Right lobe of liver (tissue), 6 donors: ENCODE results near the gene CAT. TPM values are rescaled to one million over a fixed set of nuclear protein-coding genes. Genes with fewer than 3 reads are reported as not detected.

Source experiments
- ATAC-seq, 4 donors: fragments of 200-7000 bp; cut with Tn5 transposase; one replicate each; pipeline ENCODE4 v1.9.1; 2020; ENCODE audit warnings: mild to moderate bottlenecking in 4 of 4, moderate library complexity in 4 of 4
- DNase-seq, 3 donors: peaks; one replicate each; pipeline ENCODE4 v3.0.0-alpha.2; 2020
- H3K27ac ChIP-seq, 3 donors: fragments of 200-600 bp; one replicate each; pipeline ENCODE4 v1.8.0; 2022
- H3K27me3 ChIP-seq, 2 donors: fragments of 200-600 bp; one replicate each; pipeline ENCODE4 v1.8.0; 2022
- H3K36me3 ChIP-seq, 4 donors: fragments of 200-600 bp; sonication (generic) in 1 of 4; one replicate each; pipeline versions ENCODE4 v1.5.1 to v1.8.0; 2017 to 2022; ENCODE audit warnings: control low read depth in 1 of 4
- H3K4me1 ChIP-seq, 4 donors: fragments of 200-600 bp; sonication (generic) in 1 of 4; one replicate each; pipeline versions ENCODE4 v1.5.1 to v1.8.0; 2017 to 2022; ENCODE audit warnings: control low read depth in 1 of 4
- H3K4me3 ChIP-seq, 3 donors: fragments of 200-600 bp; one replicate each; pipeline ENCODE4 v1.8.0; 2022
- H3K9me3 ChIP-seq, 4 donors: fragments of 200-600 bp; sonication (generic) in 1 of 4; one replicate each; pipeline versions ENCODE4 v1.5.1 to v1.8.0; 2017 to 2022; ENCODE audit warnings: control low read depth in 1 of 4
- POLR2A ChIP-seq: fragments of 450-650 bp; IDR thresholded peaks from one replicate; pipeline ENCODE4 v1.6.1; 2017; ENCODE audit warnings: antibody characterized with exemption, mild to moderate bottlenecking
- WGBS: methylation state at CpG from one replicate; pipeline ENCODE4 v1.1.6; 2018; ENCODE audit warnings: low coverage, low lambda C conversion rate; ENCODE audit not compliant: insufficient coverage; ENCODE audit errors: missing lambda C conversion rate; 5-methylcytosine and 5-hydroxymethylcytosine counted together
- intact Hi-C, 2 donors: fragments of 100-400 bp; cut with DNase I; formaldehyde crosslinking; loops; one replicate each; pipeline versions ENCODE4 v1.11.2 to v1.14.1; 2022
- total RNA-seq, 6 experiments: library from RNA; depleted of rRNA in 2 of 6; stranded (reverse); fragments of >200 nt in 2 of 6; fragmentation: NEBNext Ultra II Directional in 3 of 6; extraction: Animal tissue kit (Norgen Biotek cat#: 25700) in 3 of 6; gene quantifications; one replicate each; pipeline versions ENCODE4 v1.1.0 to v1.2.4, GENCODE V29; 2016 to 2023
- TF ChIP-seq, protein P1 (sequence below), 4 donors: fragments of 200-600 bp in 3 of 4; fragments of 450-650 bp in 1 of 4; IDR thresholded peaks; one replicate each; pipeline versions ENCODE4 v1.5.1 to v1.8.0; 2016 to 2022; ENCODE audit warnings: antibody characterized with exemption in 4 of 4, mild to moderate bottlenecking in 2 of 4
- donor health status: DM: no; HTN: yes; CAD: no.
- donor health status: DM: no; HTN: no; CAD: no.
- donor health status: DM: no; HTN: no; CAD: no.
- donor health status: DM: no; HTN: yes; CAD: no.
- donor health status: DM: no; HTN: yes; CAD: no.

CAT gene
- total RNA-seq, 6 experiments from 2014 or later: 212 to 450 (median 330) TPM

DNA sequence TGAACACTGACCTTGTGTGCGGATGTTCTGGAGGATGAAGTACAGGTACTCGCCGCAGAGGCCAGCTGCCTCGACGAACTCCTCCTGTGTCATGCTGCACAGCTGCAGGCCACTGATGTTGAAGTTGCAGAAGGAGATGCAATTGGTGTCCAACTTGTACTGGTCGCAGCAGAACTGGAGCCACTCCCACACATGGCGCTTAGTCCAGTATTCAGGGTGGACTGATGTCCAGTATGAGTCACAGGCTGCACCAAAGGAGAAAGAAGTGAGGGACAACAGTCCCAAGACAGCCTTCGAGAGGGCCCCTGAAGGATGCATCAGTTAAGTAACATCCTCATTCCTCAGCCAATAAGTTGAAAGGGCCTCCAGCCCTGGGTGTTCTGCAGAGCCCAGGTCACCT lies 54.7 kb downstream of the CAT start:
- no peaks in the 10 kb centered on the region for H3K27me3 ChIP-seq
- ATAC-seq (peak in 1 of 4 donors; percentile 38), DNase-seq (no peak)
- intact Hi-C loops: loop anchor here in 1 of 2 donors (10.0 kb wide), 1 partner anchor 129 kb away; no protein-coding TSS in a partner anchor
- no peak overlapping the region for H3K4me3 ChIP-seq
- no peak for TF ChIP-seq POLR2A
- TF ChIP-seq, protein P1, sequence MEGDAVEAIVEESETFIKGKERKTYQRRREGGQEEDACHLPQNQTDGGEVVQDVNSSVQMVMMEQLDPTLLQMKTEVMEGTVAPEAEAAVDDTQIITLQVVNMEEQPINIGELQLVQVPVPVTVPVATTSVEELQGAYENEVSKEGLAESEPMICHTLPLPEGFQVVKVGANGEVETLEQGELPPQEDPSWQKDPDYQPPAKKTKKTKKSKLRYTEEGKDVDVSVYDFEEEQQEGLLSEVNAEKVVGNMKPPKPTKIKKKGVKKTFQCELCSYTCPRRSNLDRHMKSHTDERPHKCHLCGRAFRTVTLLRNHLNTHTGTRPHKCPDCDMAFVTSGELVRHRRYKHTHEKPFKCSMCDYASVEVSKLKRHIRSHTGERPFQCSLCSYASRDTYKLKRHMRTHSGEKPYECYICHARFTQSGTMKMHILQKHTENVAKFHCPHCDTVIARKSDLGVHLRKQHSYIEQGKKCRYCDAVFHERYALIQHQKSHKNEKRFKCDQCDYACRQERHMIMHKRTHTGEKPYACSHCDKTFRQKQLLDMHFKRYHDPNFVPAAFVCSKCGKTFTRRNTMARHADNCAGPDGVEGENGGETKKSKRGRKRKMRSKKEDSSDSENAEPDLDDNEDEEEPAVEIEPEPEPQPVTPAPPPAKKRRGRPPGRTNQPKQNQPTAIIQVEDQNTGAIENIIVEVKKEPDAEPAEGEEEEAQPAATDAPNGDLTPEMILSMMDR (IDR thresholded peaks at IDR 0.05): no peak
- H3K9me3 ChIP-seq: no peaks in the 10 kb centered on the region
- H3K4me1 ChIP-seq: peaks cover 0 to 18% (median 3%) of the 10 kb centered on the region in 4 donors
- H3K36me3 ChIP-seq: no peaks in the 10 kb centered on the region
- WGBS: 71% methylated on average over 8 of the region's 8 CpGs
- H3K27ac ChIP-seq: no peak overlapping the region

DNA sequence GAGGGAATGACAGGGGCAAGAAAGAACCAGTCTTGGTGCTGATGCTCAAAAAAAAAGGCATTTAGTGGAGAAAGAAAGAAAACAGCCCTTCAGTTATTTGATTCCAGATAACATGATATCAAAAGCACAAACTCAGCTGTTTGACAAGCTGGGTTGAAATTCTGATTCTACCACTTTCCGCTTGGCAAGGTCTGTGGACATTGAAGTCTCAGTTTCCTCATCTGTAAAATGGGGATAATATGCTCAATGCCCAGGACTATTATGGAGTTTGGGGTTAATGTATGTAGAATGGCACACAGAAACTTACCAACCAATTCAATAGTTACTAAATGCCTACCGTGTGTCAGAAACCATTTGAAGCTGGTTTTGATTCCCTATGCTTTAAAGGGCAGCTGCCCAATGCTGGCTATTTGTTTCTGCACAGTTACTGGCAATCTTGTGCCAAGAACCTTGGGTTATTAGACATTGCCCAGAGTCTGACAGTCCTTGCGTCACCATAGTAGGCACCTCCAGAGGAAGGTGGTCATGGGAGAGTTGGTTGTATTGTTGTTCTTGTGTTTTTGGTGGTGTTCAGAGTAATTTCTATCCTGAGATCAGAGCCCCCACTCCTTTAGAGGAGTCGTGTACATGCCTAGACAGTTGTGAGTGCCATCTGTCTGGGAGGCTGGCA lies 55.3 kb downstream of the CAT start:
- no peaks in the 10 kb centered on the region for H3K36me3 ChIP-seq
- intact Hi-C loops: loop anchor here in 1 of 2 donors (10.0 kb wide), 1 partner anchor 129 kb away; no protein-coding TSS in a partner anchor
- H3K4me3 ChIP-seq: no peak overlapping the region
- DNase-seq (peak in 1 of 3 donors; percentile 70), ATAC-seq (peak; percentile 80 to 92 (median 84))
- 41% methylated on average over 4 of the region's 4 CpGs for WGBS
- peaks cover 0 to 18% (median 3%) of the 10 kb centered on the region in 4 donors for H3K4me1 ChIP-seq
- H3K9me3 ChIP-seq: no peaks in the 10 kb centered on the region
- H3K27ac ChIP-seq: peak overlapping the region in 1 of 3 donors; percentile 49
- TF ChIP-seq, protein P1 (IDR thresholded peaks at IDR 0.05): no peak
- TF ChIP-seq POLR2A: no peak
- no peaks in the 10 kb centered on the region for H3K27me3 ChIP-seq

DNA sequence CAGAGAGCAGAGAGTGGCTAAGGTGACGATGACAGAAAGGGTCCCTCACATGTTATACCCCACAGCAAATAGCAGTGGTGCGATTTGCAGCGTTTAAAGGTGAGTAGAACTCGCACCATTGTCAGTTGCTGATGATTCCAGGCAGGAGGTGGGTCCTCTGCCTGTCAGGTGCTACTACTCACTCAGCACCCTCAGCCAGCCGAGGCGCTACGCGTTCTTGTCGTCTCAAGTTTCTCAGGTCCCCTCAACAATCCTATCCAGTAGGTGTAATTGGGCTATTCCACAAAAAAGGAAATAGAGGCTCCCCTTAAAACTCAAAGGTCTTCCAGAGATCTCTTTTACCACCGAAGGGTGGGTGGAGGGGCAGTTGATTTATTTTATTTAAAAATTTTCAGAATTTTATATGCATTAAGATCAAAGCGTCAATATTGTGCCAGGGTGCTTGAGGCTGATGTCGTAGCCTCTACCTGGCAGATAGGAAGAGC lies 56.5 kb downstream of the CAT start:
- intact Hi-C loops: loop anchor here in 1 of 2 donors (10.0 kb wide), 1 partner anchor 130 kb away; no protein-coding TSS in a partner anchor
- Histone ChIP-seq H3K27ac (no peak overlapping the region), H3K4me1 (peaks cover 0 to 18% (median 3%) of the 10 kb centered on the region in 4 donors), H3K9me3 (no peaks in the 10 kb centered on the region), H3K36me3 (no peaks in the 10 kb centered on the region), H3K27me3 (no peaks in the 10 kb centered on the region), H3K4me3 (no peak overlapping the region)
- no peak for ATAC-seq
- no peak for DNase-seq
- no peak for TF ChIP-seq POLR2A
- 82% methylated on average over 8 of the region's 12 CpGs for WGBS

DNA sequence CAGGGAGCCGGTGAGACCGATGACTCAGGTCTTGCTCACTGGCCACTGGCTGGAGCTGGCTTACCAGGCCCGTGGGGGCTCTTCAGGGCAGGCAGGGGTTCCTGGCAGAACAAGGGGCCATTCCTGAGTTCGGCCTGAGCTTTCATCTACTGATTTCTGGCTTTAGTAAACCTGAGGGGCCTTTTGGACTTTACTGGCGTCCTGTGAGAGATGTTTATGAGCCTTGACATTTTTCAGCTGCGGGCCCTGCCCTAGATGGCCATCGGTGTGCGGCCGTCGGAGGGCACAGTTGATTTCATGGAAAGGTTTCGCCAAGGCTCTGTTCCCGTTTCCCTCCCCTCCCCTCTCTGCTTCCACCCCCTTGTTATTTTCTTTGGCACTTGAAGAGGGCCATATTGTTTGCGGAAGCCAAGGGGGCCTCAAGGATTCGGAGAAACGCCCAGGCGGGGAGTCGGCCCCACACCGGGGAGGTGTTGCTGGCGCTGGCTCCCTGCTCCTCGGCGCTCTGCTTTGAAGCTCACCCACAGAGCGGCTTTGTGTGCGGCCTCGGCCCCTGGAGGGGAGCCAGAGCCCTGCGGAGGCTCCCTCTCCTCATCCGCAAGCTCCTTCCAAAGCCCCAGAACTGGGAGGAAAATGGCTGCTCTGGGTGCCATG lies 57.1 kb downstream of the CAT start:
- Histone ChIP-seq H3K9me3 (no peaks in the 10 kb centered on the region), H3K36me3 (no peaks in the 10 kb centered on the region), H3K4me3 (no peak overlapping the region), H3K27ac (no peak overlapping the region), H3K27me3 (no peaks in the 10 kb centered on the region), H3K4me1 (peaks cover 0 to 21% (median 4%) of the 10 kb centered on the region in 4 donors)
- intact Hi-C loops: loop anchor here in 1 of 2 donors (10.0 kb wide), 1 partner anchor 131 kb away; no protein-coding TSS in a partner anchor
- TF ChIP-seq POLR2A: no peak
- TF ChIP-seq, protein P1 (IDR thresholded peaks at IDR 0.05): no peak
- no peak for DNase-seq
- WGBS: 20% methylated on average over 2 of the region's 26 CpGs
- no peak for ATAC-seq
